Testis (tissue), 3 donors: ENCODE measurements around the gene SYNE2. TPM values are rescaled to one million over a fixed set of nuclear protein-coding genes. Genes with fewer than 3 reads are reported as not detected.

Experiments
- DNase-seq: peaks from one replicate; pipeline ENCODE4 v3.0.0-alpha.2; 2019
- H3K27ac ChIP-seq, 2 donors: fragments of 200-600 bp; sonication (generic); one replicate each; pipeline ENCODE4 v1.5.1; 2019
- H3K27me3 ChIP-seq: fragments of 200-600 bp; sonication (generic); one replicate; pipeline ENCODE4 v1.5.1; 2019
- H3K36me3 ChIP-seq: fragments of 200-600 bp; sonication (generic); one replicate; pipeline ENCODE4 v1.5.1; 2017; ENCODE audit warnings: low read depth; ENCODE audit errors: missing control alignments
- H3K4me1 ChIP-seq: fragments of 200-600 bp; sonication (generic); one replicate; pipeline ENCODE4 v1.5.1; 2019
- H3K4me3 ChIP-seq, 2 donors: fragments of 200-600 bp; sonication (generic); one replicate each; pipeline ENCODE4 v1.5.1; 2017 to 2019
- H3K9me3 ChIP-seq: fragments of 200-600 bp; sonication (generic); one replicate; pipeline ENCODE4 v1.5.1; 2017
- CTCF ChIP-seq, 3 experiments: fragments of 450-650 bp in 2 of 3; fragments of 200-600 bp in 1 of 3; sonication (generic) in 1 of 3; IDR thresholded peaks; one replicate each; pipeline ENCODE4 v1.5.1; 2016 to 2019; ENCODE audit warnings: antibody characterized with exemption in 3 of 3, mild to moderate bottlenecking in 2 of 3, moderate library complexity in 1 of 3
- POLR2A ChIP-seq: fragments of 450-650 bp; IDR thresholded peaks from one replicate; pipeline ENCODE4 v1.6.1; 2017; ENCODE audit warnings: antibody characterized with exemption, mild to moderate bottlenecking, moderate library complexity
- WGBS, 2 donors: methylation state at CpG; one replicate each; pipeline ENCODE4 v1.1.5; 2018; 5-methylcytosine and 5-hydroxymethylcytosine counted together
- intact Hi-C: fragments of 100-400 bp; cut with DNase I; formaldehyde crosslinking; loops from one replicate; pipeline ENCODE4 v1.15.1; 2023; ENCODE audit warnings: low total_unique reads
- polyA plus RNA-seq: library from polyadenylated mRNA; stranded (reverse); fragments of 350-450 nt; fragmentation: Illumina TruSeq; extraction: RNeasy Lipid Tissue Mini Kit (QIAGEN cat#74804); gene quantifications from one replicate; pipeline ENCODE4 v1.2.3, GENCODE V29; 2014; ENCODE audit warnings: low read depth, low replicate concordance; ENCODE audit not compliant: insufficient read depth
- total RNA-seq, 2 donors: library from RNA; depleted of rRNA; stranded (reverse); fragments of >200 nt; gene quantifications; one replicate each; pipeline ENCODE4 v1.2.3, GENCODE V29; 2016

SYNE2 gene
- total and polyA plus RNA-seq, 3 donors from 2014 or later: 74.6 to 519 (median 511) TPM

- no peak for DNase-seq
- Histone ChIP-seq H3K36me3 (no peaks in the 10 kb centered on the region), H3K9me3 (no peaks in the 10 kb centered on the region), H3K4me3 (no peak overlapping the region), H3K4me1 (peaks cover 69% of the 10 kb centered on the region), H3K27ac (peak overlapping the region; percentile 59 to 83), H3K27me3 (no peaks in the 10 kb centered on the region)
- intact Hi-C loops: no loop called here
- TF ChIP-seq POLR2A (no peak), CTCF (IDR thresholded peaks at IDR 0.05) (no peak)
Measured at GRCh38 chr14:63895510-63895909, 42.7 kb downstream of the SYNE2 start.

- H3K9me3 ChIP-seq: no peaks in the 10 kb centered on the region
- WGBS, 2 donors: 23 to 43% methylated on average over 4 of the region's 4 CpGs
- no peaks in the 10 kb centered on the region for H3K36me3 ChIP-seq
- peak; percentile 64 for DNase-seq
- H3K4me3 ChIP-seq: no peak overlapping the region
- no peak for TF ChIP-seq POLR2A
- TF ChIP-seq CTCF (IDR thresholded peaks at IDR 0.05): no peak
- peak overlapping the region; percentile 59 to 83 for H3K27ac ChIP-seq
- H3K27me3 ChIP-seq: no peaks in the 10 kb centered on the region
- intact Hi-C loops: no loop called here
- H3K4me1 ChIP-seq: peaks cover 61% of the 10 kb centered on the region
Measured at GRCh38 chr14:63896278-63896720, 43.5 kb downstream of the SYNE2 start.

- Histone ChIP-seq H3K36me3 (no peaks in the 10 kb centered on the region), H3K4me3 (no peak overlapping the region), H3K4me1 (peaks cover 49% of the 10 kb centered on the region), H3K27ac (peak overlapping the region; percentile 59 to 83), H3K9me3 (no peaks in the 10 kb centered on the region), H3K27me3 (no peaks in the 10 kb centered on the region)
- intact Hi-C loops: no loop called here
- TF ChIP-seq CTCF (IDR thresholded peaks at IDR 0.05) (no peak), POLR2A (no peak)
- 49 to 64% methylated on average over 4 of the region's 4 CpGs for WGBS, 2 donors
- no peak for DNase-seq
Measured at GRCh38 chr14:63897721-63898163, 44.9 kb downstream of the SYNE2 start.

GRCh38 chr14:63899953-63900352 is 47.1 kb downstream of the SYNE2 start:
- H3K4me1 ChIP-seq: peaks cover 27% of the 10 kb centered on the region
- intact Hi-C loops: no loop called here

More at GRCh38 chr14:63899953-63900352, 47.1 kb downstream of the SYNE2 start:
- WGBS, 2 donors: 82 to 84% methylated on average over 2 of the region's 2 CpGs
- TF ChIP-seq CTCF (IDR thresholded peaks at IDR 0.05) (no peak), POLR2A (no peak)
- Histone ChIP-seq H3K27me3 (no peaks in the 10 kb centered on the region), H3K9me3 (no peaks in the 10 kb centered on the region), H3K4me3 (no peak overlapping the region), H3K36me3 (no peaks in the 10 kb centered on the region), H3K27ac (peak overlapping the region in 1 of 2 donors; percentile 83)
- no peak for DNase-seq
